ENCODE data around the gene DNMT3L.

DNA sequence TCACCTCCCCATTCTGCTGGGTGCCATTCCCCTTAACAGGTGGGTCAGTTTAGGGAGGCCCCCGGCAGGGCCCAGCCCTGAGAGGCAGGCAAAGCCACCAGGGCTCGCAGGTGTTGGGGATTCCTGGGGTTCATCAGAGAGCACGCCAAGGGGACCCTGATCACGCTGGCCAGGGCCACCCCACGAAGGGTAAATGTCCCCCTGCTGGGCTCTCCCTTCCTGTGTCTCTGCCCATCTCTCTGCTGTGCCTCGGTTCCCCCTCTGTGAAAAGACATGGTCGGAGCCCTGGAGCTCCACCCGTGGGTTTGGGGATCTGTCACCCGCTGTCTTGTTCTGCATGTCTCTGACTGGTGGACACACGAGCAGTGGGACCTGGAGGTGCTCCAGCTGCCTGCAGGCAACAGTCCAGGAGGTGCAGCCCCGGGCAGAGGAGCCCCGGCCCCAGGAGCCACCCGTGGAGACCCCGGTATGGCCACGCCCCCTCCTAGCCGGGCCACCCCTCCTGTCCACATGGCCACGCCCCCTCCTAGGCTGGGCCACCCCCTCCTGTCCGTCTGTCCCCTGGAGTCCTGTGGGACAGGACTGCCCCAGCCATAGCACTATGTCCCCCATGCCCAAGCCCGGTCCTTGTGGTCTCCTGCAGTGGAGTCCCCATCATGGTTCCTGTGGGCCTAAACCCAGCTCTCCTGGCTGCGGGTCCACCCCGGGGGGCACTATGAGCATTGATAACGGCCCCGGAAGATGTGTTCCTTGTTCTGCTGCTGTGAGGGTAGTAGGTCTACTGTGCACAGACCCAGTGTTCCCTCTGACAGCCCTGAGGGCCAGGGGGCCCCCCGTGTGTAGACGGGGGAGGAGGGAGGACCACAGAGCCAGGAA lies 30.5 kb upstream of the DNMT3L start:
- TF ChIP-seq POLR2A (IDR thresholded peaks at IDR 0.05) (no peak), POLR2AphosphoS5 (IDR thresholded peaks at IDR 0.05) (no peak), EP300 (IDR thresholded peaks at IDR 0.05) (no peak)
- TF ChIP-seq, protein P1, sequence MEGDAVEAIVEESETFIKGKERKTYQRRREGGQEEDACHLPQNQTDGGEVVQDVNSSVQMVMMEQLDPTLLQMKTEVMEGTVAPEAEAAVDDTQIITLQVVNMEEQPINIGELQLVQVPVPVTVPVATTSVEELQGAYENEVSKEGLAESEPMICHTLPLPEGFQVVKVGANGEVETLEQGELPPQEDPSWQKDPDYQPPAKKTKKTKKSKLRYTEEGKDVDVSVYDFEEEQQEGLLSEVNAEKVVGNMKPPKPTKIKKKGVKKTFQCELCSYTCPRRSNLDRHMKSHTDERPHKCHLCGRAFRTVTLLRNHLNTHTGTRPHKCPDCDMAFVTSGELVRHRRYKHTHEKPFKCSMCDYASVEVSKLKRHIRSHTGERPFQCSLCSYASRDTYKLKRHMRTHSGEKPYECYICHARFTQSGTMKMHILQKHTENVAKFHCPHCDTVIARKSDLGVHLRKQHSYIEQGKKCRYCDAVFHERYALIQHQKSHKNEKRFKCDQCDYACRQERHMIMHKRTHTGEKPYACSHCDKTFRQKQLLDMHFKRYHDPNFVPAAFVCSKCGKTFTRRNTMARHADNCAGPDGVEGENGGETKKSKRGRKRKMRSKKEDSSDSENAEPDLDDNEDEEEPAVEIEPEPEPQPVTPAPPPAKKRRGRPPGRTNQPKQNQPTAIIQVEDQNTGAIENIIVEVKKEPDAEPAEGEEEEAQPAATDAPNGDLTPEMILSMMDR (IDR thresholded peaks at IDR 0.05), result no peak

Measured in stomach (tissue), 4 donors.